ENCODE data around the gene S100A8. TPM values are rescaled to one million over a fixed set of nuclear protein-coding genes. Genes with fewer than 3 reads are reported as not detected.

The S100A8 gene
- total RNA-seq, 4 donors from 2014 or later = 2.8 to 35.6 (median 6.2) TPM; not detected in 1

DNA sequence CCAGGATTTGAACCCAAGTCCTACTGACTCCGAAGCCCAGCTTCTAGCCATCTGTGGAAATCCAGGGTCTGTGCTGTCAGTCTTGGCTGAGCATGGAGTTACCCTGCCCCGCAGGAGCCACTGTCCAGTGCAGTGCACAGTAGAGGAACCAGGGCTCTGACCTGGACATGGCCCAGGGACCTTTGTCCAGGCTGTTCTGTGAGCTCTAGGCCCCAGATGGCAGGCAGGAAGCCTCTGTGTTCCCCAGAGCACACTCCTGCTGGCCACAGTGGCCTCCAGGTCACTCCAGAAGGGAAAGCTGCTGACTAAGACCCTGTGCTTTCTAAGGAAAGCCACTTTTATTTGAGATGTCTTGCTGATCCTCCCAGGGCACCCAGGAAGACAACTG lies 39.3 kb upstream of the S100A8 start:
- Histone ChIP-seq H3K27ac (no peak overlapping the region), H3K4me1 (no peaks in the 10 kb centered on the region), H3K9me3 (no peaks in the 10 kb centered on the region), H3K4me3 (replicated peaks in 1 of 3) (no peak overlapping the region), H3K36me3 (no peaks in the 10 kb centered on the region), H3K27me3 (no peaks in the 10 kb centered on the region)
- intact Hi-C loops (cut with DNase I) = no loop called here
- TF ChIP-seq, protein P1, sequence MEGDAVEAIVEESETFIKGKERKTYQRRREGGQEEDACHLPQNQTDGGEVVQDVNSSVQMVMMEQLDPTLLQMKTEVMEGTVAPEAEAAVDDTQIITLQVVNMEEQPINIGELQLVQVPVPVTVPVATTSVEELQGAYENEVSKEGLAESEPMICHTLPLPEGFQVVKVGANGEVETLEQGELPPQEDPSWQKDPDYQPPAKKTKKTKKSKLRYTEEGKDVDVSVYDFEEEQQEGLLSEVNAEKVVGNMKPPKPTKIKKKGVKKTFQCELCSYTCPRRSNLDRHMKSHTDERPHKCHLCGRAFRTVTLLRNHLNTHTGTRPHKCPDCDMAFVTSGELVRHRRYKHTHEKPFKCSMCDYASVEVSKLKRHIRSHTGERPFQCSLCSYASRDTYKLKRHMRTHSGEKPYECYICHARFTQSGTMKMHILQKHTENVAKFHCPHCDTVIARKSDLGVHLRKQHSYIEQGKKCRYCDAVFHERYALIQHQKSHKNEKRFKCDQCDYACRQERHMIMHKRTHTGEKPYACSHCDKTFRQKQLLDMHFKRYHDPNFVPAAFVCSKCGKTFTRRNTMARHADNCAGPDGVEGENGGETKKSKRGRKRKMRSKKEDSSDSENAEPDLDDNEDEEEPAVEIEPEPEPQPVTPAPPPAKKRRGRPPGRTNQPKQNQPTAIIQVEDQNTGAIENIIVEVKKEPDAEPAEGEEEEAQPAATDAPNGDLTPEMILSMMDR (IDR thresholded peaks at IDR 0.05) = no peak
- TF ChIP-seq POLR2A (IDR thresholded peaks at IDR 0.05) = no peak
- no peak for DNase-seq
- WGBS, 2 donors = 73 to 82% methylated on average over 2 of the region's 2 CpGs

DNA sequence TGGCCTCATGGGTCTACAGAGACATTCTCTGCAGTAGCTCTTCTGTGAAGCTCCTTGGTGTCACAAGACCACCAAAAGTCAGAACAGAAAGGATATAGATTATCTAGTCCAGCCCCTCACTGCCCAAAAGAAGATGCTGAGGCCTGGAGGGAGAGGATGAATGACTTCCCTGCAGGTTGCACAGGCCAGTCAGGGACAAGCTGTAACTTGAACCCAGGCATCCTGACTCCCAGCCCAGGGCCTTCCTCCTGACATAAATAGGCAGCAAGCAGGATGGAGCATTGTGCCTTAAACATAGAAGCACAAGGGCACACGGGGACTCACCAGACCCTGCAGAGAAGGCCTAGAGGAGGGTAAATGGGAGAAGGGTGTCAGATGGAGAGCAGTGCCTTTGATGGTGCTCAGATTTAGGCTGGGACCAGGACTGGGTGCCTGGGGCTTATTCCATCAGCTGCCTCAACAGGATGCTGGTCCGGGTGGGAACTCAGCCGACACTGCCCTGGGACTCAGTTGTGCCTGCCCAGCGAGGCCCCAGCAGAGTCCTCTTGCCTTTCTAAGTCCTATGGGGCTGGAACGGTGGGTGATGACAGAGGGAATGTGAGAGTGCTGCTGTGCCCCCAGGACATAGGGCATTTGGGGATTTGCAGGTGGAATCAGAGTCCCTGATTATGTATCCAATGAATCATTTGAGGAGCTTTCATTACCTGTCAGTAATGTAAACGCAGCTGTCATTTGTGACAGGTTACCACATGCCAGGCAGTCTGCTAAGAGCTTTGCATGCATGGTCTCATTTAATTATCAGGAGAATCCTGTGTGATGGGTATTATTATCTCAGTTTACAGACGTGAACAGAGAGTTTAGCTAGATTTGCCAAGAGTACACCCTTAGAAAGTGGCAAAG lies 38.6 kb upstream of the S100A8 start:
- Histone ChIP-seq H3K9me3 (no peaks in the 10 kb centered on the region), H3K4me3 (replicated peaks in 1 of 3) (no peak overlapping the region), H3K4me1 (no peaks in the 10 kb centered on the region), H3K27ac (no peak overlapping the region), H3K27me3 (no peaks in the 10 kb centered on the region), H3K36me3 (no peaks in the 10 kb centered on the region)
- intact Hi-C loops (cut with DNase I) = no loop called here
- TF ChIP-seq POLR2A (IDR thresholded peaks at IDR 0.05) = no peak
- TF ChIP-seq, protein P1 (IDR thresholded peaks at IDR 0.05) = no peak
- 79 to 87% methylated on average over 7 of the region's 7 CpGs for WGBS, 2 donors
- no peak for DNase-seq

DNA sequence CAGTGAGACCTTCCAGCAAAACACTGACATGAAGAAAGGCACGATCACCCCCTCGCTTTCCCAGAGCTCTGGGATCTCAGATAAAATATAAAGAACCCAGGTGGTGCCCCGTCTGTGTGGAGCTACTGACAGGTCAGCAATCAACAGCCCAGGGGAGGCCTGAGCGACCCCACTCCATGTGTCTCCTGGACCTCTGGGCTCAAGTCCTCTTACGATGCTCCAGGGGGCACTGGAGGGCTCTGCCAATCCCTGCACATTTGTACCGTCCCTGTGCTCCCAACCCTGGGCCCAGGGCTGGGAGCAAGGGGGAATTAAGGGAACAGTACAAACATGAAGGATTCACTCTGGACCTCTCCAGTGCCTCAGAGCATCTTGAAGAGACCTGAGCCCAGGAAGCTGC lies 37.9 kb upstream of the S100A8 start:
- no peak overlapping the region for H3K27ac ChIP-seq
- DNase-seq = no peak
- no peaks in the 10 kb centered on the region for H3K4me1 ChIP-seq
- TF ChIP-seq POLR2A (IDR thresholded peaks at IDR 0.05) = no peak
- TF ChIP-seq, protein P1 (IDR thresholded peaks at IDR 0.05) = no peak
- H3K9me3 ChIP-seq = no peaks in the 10 kb centered on the region
- WGBS, 2 donors = 45 to 47% methylated on average over 6 of the region's 6 CpGs
- no peaks in the 10 kb centered on the region for H3K27me3 ChIP-seq
- H3K4me3 ChIP-seq (replicated peaks in 1 of 3) = no peak overlapping the region
- H3K36me3 ChIP-seq = no peaks in the 10 kb centered on the region
- intact Hi-C loops (cut with DNase I) = no loop called here

DNA sequence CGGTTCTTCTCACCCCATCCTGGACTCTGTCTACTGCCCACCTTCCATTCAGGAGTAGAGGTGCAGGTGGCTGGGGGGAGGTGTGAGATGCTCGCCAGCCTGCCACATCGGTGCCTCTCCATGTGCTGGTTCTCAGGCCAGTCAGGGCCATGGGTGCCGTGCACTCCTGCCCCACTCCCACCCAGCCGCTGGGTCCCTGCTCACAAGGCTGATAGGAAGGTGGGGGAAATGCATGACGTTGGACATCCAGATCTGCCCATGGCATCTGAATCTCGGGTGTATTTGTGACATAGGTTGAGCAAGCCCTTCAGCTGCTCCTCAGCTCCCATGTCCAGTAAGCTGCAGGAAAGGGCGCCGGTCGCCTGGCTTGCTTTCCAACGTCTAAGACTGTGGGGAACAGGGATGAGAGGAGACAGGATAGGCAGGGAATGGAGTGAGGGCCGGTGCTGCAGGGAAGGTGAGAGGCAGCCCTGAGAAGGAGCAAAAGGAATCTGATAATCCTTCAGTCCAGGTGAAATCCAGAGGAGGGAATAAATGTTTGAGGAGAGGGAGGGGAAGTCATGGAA lies 37.3 kb upstream of the S100A8 start:
- Histone ChIP-seq H3K27ac (no peak overlapping the region), H3K4me3 (replicated peaks in 1 of 3) (no peak overlapping the region), H3K36me3 (no peaks in the 10 kb centered on the region), H3K9me3 (no peaks in the 10 kb centered on the region), H3K4me1 (no peaks in the 10 kb centered on the region), H3K27me3 (no peaks in the 10 kb centered on the region)
- no peak for TF ChIP-seq POLR2A (IDR thresholded peaks at IDR 0.05)
- TF ChIP-seq, protein P1 (IDR thresholded peaks at IDR 0.05) = no peak
- DNase-seq = no peak
- intact Hi-C loops (cut with DNase I) = no loop called here
- WGBS, 2 donors = 77 to 79% methylated on average over 12 of the region's 12 CpGs

DNA sequence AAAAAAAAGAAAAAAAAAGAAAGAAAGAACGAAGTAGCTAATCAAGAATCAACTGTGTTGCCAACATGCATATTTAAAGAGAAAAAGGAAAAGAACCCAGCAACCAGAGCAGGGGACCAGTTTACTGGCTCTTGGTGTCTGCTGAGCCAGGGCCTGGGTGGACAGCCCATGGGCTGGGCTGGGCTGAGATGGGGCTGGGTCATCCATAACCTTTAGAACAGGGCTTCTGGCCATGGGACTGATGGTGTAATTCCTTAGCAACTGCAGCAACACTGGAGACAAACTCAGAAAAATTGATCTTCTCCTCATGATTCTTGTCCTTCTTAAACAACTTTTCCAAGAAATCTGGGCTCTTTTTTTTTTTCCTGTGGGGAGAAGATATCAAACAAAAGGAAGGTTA lies 35.9 kb upstream of the S100A8 start:
- no peaks in the 10 kb centered on the region for H3K9me3 ChIP-seq
- H3K4me3 ChIP-seq (replicated peaks in 1 of 3) = no peak overlapping the region
- TF ChIP-seq, protein P1 (IDR thresholded peaks at IDR 0.05) = no peak
- no peak for TF ChIP-seq POLR2A (IDR thresholded peaks at IDR 0.05)
- H3K36me3 ChIP-seq = no peaks in the 10 kb centered on the region
- DNase-seq = no peak
- 32 to 38% methylated on average over 1 of the region's 1 CpG for WGBS, 2 donors
- no peak overlapping the region for H3K27ac ChIP-seq
- H3K4me1 ChIP-seq = no peaks in the 10 kb centered on the region
- intact Hi-C loops (cut with DNase I) = no loop called here
- H3K27me3 ChIP-seq = no peaks in the 10 kb centered on the region
